MM.1S (cell line): ENCODE measurements around the gene CSF1R.
"Not testable (repeated sequence)": the region's sequence is repeated elsewhere in the genome, so short reads cannot be mapped to it uniquely, and the experiment has no call there.

Source experiments
- DNase-seq: peaks from one replicate; pipeline ENCODE4 v3.0.0-alpha.2; 2015
- H2AFZ ChIP-seq: fragments of 300-600 bp; sonication (generic); 2 replicates; pipeline ENCODE4 v1.6.0; 2016; ENCODE audit warnings: antibody characterized with exemption, low read length
- H3F3A ChIP-seq: fragments of 300-600 bp; sonication (generic); 2 replicates; pipeline ENCODE4 v1.6.1; 2016; ENCODE audit warnings: mild to moderate bottlenecking, antibody characterized with exemption, low read length, moderate library complexity, mixed read lengths; ENCODE audit not compliant: insufficient read depth
- H3K27ac ChIP-seq: fragments of 300-600 bp; sonication (generic); 2 replicates; pipeline ENCODE4 v1.5.1; 2016; ENCODE audit warnings: mild to moderate bottlenecking, low read length
- H3K27me3 ChIP-seq: fragments of 300-600 bp; sonication (generic); replicated peaks from 2 replicates; pipeline ENCODE4 v1.6.0; 2016; ENCODE audit warnings: low read length; ENCODE audit not compliant: insufficient read depth
- H3K36me3 ChIP-seq: fragments of 300-600 bp; sonication (generic); replicated peaks from 2 replicates; pipeline ENCODE4 v1.6.1; 2016; ENCODE audit warnings: mild to moderate bottlenecking, low read length, mixed read lengths; ENCODE audit not compliant: insufficient read depth
- H3K4me1 ChIP-seq: fragments of 300-600 bp; sonication (generic); 2 replicates; pipeline ENCODE4 v1.6.1; 2016; ENCODE audit warnings: low read length, mixed read lengths
- H3K4me2 ChIP-seq: fragments of 300-600 bp; sonication (generic); 2 replicates; pipeline ENCODE4 v1.6.0; 2016; ENCODE audit warnings: low read depth, low read length
- H3K4me3 ChIP-seq: fragments of 300-600 bp; sonication (generic); 2 replicates; pipeline ENCODE4 v1.5.1; 2016; ENCODE audit warnings: low read length, mixed read lengths
- H3K79me2 ChIP-seq: fragments of 300-600 bp; sonication (generic); 2 replicates; pipeline ENCODE4 v1.6.1; 2016; ENCODE audit warnings: mixed run types, low read length, mixed read lengths
- H3K9ac ChIP-seq: fragments of 300-600 bp; sonication (generic); 2 replicates; pipeline ENCODE4 v1.6.1; 2016; ENCODE audit warnings: low read length, mixed read lengths
- H3K9me2 ChIP-seq: fragments of 300-600 bp; sonication (generic); replicated peaks from 2 replicates; pipeline ENCODE4 v1.6.1; 2016; ENCODE audit warnings: mild to moderate bottlenecking, low read length, mixed read lengths; ENCODE audit not compliant: insufficient read depth
- H3K9me3 ChIP-seq: fragments of 300-600 bp; sonication (generic); replicated peaks from 2 replicates; pipeline ENCODE4 v1.6.1; 2016; ENCODE audit warnings: mild to moderate bottlenecking, low read length, mixed read lengths; ENCODE audit not compliant: insufficient read depth
- H4K20me1 ChIP-seq: fragments of 300-600 bp; sonication (generic); 2 replicates; pipeline ENCODE4 v1.6.1; 2016; ENCODE audit warnings: mild to moderate bottlenecking, low read length, moderate library complexity, mixed read lengths; ENCODE audit not compliant: insufficient read depth
- CTCF ChIP-seq: fragments of 300-600 bp; sonication (generic); IDR thresholded peaks from 2 replicates; pipeline ENCODE4 v1.5.1; 2016; ENCODE audit warnings: antibody characterized with exemption, low read length, mixed read lengths
- EZH2 ChIP-seq: fragments of 300-600 bp; sonication (generic); optimal IDR thresholded peaks from 2 replicates; pipeline ENCODE3; 2017; ENCODE audit warnings: low read depth, mild to moderate bottlenecking, antibody characterized with exemption, low read length, mixed read lengths
- EZH2phosphoT487 ChIP-seq: fragments of 300-600 bp; sonication (generic); IDR thresholded peaks from 2 replicates; pipeline ENCODE4 v1.6.1; 2018; ENCODE audit warnings: antibody characterized with exemption, low read length

The CSF1R gene

GRCh38 chr5:150036513-150036912 lies 49.8 kb downstream of the CSF1R start:
- peaks cover 8% of the 10 kb centered on the region; the same call in 1 of the 2 replicates for H3F3A ChIP-seq
- no peak for DNase-seq
- no peak overlapping the region for H3K9ac ChIP-seq
- peaks cover 22% of the 10 kb centered on the region for H3K4me1 ChIP-seq
- H3K79me2 ChIP-seq, result peaks cover 11% of the 10 kb centered on the region; the same call in 1 of the 2 replicates
- no peaks in the 10 kb centered on the region for H3K9me3 ChIP-seq
- H3K4me3 ChIP-seq, result no peak overlapping the region
- H3K9me2 ChIP-seq, result no peaks in the 10 kb centered on the region
- H3K27ac ChIP-seq, result no peak overlapping the region
- no peak overlapping the region for H3K4me2 ChIP-seq
- H4K20me1 ChIP-seq, result no peaks in the 10 kb centered on the region
- no peak overlapping the region for H2AFZ ChIP-seq
- peaks cover 20% of the 10 kb centered on the region for H3K36me3 ChIP-seq
- no peaks in the 10 kb centered on the region for H3K27me3 ChIP-seq
- no peak for TF ChIP-seq EZH2phosphoT487

GRCh38 chr5:150035139-150035895 lies 51.0 kb downstream of the CSF1R start:
- Histone ChIP-seq H2AFZ (no peak overlapping the region), H3K36me3 (peaks cover 23% of the 10 kb centered on the region; the same call in 1 of the 2 replicates), H3F3A (peaks cover 8% of the 10 kb centered on the region; the same call in 1 of the 2 replicates), H3K27ac (peak overlapping the region; percentile 14; the same call in 1 of the 2 replicates), H3K79me2 (peaks cover 11% of the 10 kb centered on the region; the same call in 1 of the 2 replicates), H3K9me3 (no peaks in the 10 kb centered on the region), H3K4me2 (peak overlapping the region; percentile 6; the same call in 1 of the 2 replicates), H3K9ac (no peak overlapping the region), H3K9me2 (no peaks in the 10 kb centered on the region), H4K20me1 (no peaks in the 10 kb centered on the region), H3K27me3 (no peaks in the 10 kb centered on the region), H3K4me1 (peaks cover 22% of the 10 kb centered on the region), H3K4me3 (no peak overlapping the region)
- TF ChIP-seq EZH2phosphoT487 (no peak), CTCF (no peak), EZH2 (no peak)
- DNase-seq, result peak; percentile 54

- Histone ChIP-seq H3K4me2 (peak overlapping the region; percentile 6; the same call in 1 of the 2 replicates), H3K9me2 (no peaks in the 10 kb centered on the region), H3K9me3 (no peaks in the 10 kb centered on the region), H3K36me3 (peaks cover 25% of the 10 kb centered on the region; the same call in 1 of the 2 replicates), H3K27me3 (no peaks in the 10 kb centered on the region), H4K20me1 (no peaks in the 10 kb centered on the region), H3K9ac (no peak overlapping the region), H2AFZ (no peak overlapping the region), H3F3A (peaks cover 8% of the 10 kb centered on the region; the same call in 1 of the 2 replicates), H3K27ac (peak overlapping the region; percentile 14; the same call in 1 of the 2 replicates), H3K4me1 (peaks cover 22% of the 10 kb centered on the region), H3K4me3 (no peak overlapping the region), H3K79me2 (peaks cover 9% of the 10 kb centered on the region; the same call in 1 of the 2 replicates)
- TF ChIP-seq EZH2 (no peak), CTCF (no peak), EZH2phosphoT487 (no peak)
- DNase-seq, result no peak
Measured at GRCh38 chr5:150034662-150035061, 51.7 kb downstream of the CSF1R start.

GRCh38 chr5:150033334-150033733 lies 53.0 kb downstream of the CSF1R start:
- no peaks in the 10 kb centered on the region for H3K9me3 ChIP-seq
- H3K4me3 ChIP-seq, result no peak overlapping the region
- DNase-seq, result no peak
- no peak overlapping the region for H3K27ac ChIP-seq
- no peak for TF ChIP-seq EZH2
- no peak overlapping the region for H2AFZ ChIP-seq
- peaks cover 25% of the 10 kb centered on the region; the same call in 1 of the 2 replicates for H3K36me3 ChIP-seq
- peaks cover 8% of the 10 kb centered on the region; the same call in 1 of the 2 replicates for H3F3A ChIP-seq
- H3K79me2 ChIP-seq, result peaks cover 4% of the 10 kb centered on the region; the same call in 1 of the 2 replicates
- H4K20me1 ChIP-seq, result no peaks in the 10 kb centered on the region
- H3K9me2 ChIP-seq, result no peaks in the 10 kb centered on the region
- no peaks in the 10 kb centered on the region for H3K27me3 ChIP-seq
- H3K4me2 ChIP-seq, result no peak overlapping the region
- H3K9ac ChIP-seq, result no peak overlapping the region
- peaks cover 22% of the 10 kb centered on the region for H3K4me1 ChIP-seq

- not testable (repeated sequence) for H3K4me3 ChIP-seq, H3K9me2 ChIP-seq, H2AFZ ChIP-seq, H3K9ac ChIP-seq, DNase-seq, H3K4me2 ChIP-seq, H3K4me1 ChIP-seq, H4K20me1 ChIP-seq, H3K9me3 ChIP-seq, H3K27ac ChIP-seq, H3K27me3 ChIP-seq, H3F3A ChIP-seq
- peaks cover 12% of the 10 kb centered on the region for H3K79me2 ChIP-seq
- H3K36me3 ChIP-seq, result peaks cover 26% of the 10 kb centered on the region; the same call in 1 of the 2 replicates
Measured at GRCh38 chr5:150028047-150028446, 58.3 kb downstream of the CSF1R start.
